HepG2 (cell line): ENCODE measurements around the gene PACS1. TPM values are rescaled to one million over a fixed set of nuclear protein-coding genes. Genes with fewer than 3 reads are reported as not detected.

Experiments used
- ARNTL ChIP-seq: sonication (generic); formaldehyde crosslinking; IDR thresholded peaks from 2 replicates; pipeline ENCODE4 v1.4.0; 2020; ENCODE audit warnings: mild to moderate bottlenecking, missing genetic modification reagents
- BCL6 ChIP-seq: IDR thresholded peaks from 2 replicates; pipeline ENCODE4 v1.6.1; 2016; ENCODE audit warnings: missing genetic modification reagents, missing compliant biosample characterization
- ETV5 ChIP-seq: IDR thresholded peaks from 2 replicates; pipeline ENCODE4 v1.6.1; 2018; ENCODE audit warnings: missing biosample characterization, missing genetic modification reagents, inconsistent platforms, borderline replicate concordance
- FOSL2 ChIP-seq: sonication (generic); formaldehyde crosslinking; IDR thresholded peaks from 2 replicates; pipeline ENCODE4 v1.4.0; 2020; ENCODE audit warnings: missing genetic modification reagents
- GLI4 ChIP-seq: sonication (generic); formaldehyde crosslinking; IDR thresholded peaks from 2 replicates; pipeline ENCODE4 v1.5.1; 2020; ENCODE audit warnings: missing genetic modification reagents, mild to moderate bottlenecking, moderate library complexity, borderline replicate concordance
- JUNB ChIP-seq: sonication (generic); formaldehyde crosslinking; IDR thresholded peaks from 2 replicates; pipeline ENCODE4 v1.8.0; 2022; ENCODE audit warnings: missing genetic modification reagents, mild to moderate bottlenecking, borderline replicate concordance
- MXD4 ChIP-seq: IDR thresholded peaks from 2 replicates; pipeline ENCODE4 v1.6.1; 2016; ENCODE audit warnings: mild to moderate bottlenecking, missing biosample characterization, missing genetic modification reagents
- PITX1 ChIP-seq: sonication (generic); formaldehyde crosslinking; IDR thresholded peaks from 2 replicates; pipeline ENCODE4 v1.5.1; 2020; ENCODE audit warnings: mild to moderate bottlenecking, missing genetic modification reagents
- POLR2AphosphoS5 ChIP-seq: IDR thresholded peaks from 2 replicates; pipeline ENCODE4 v1.6.1; 2012; ENCODE audit warnings: low read depth, low read length
- RELA ChIP-seq: sonication (generic); formaldehyde crosslinking; IDR thresholded peaks from 2 replicates; pipeline ENCODE4 v1.4.0; 2020; ENCODE audit warnings: missing genetic modification reagents
- SP140L ChIP-seq: sonication (generic); formaldehyde crosslinking; IDR thresholded peaks from 2 replicates; pipeline ENCODE4 v1.4.0; 2020; ENCODE audit warnings: missing genetic modification reagents, borderline replicate concordance
- TAF15 ChIP-seq: fragments of 200-400 bp; formaldehyde crosslinking; IDR thresholded peaks from one replicate; pipeline ENCODE4 v1.6.1; 2018; ENCODE audit warnings: mild to moderate bottlenecking, low read depth, low read length; ENCODE audit not compliant: poor library complexity, severe bottlenecking
- ZFP36 ChIP-seq: fragments of 150-350 bp; IDR thresholded peaks from 2 replicates; pipeline ENCODE4 v1.6.1; 2018; ENCODE audit warnings: borderline replicate concordance, low read length, low read depth; ENCODE audit not compliant: partially characterized antibody
- ZMYM4 ChIP-seq: sonication (generic); formaldehyde crosslinking; IDR thresholded peaks from 2 replicates; pipeline ENCODE4 v1.8.1; 2023; ENCODE audit warnings: mild to moderate bottlenecking, missing genetic modification reagents
- ZNF234 ChIP-seq: sonication (generic); formaldehyde crosslinking; conservative IDR thresholded peaks from 2 replicates; pipeline ENCODE4 v1.5.1; 2020; ENCODE audit warnings: mild to moderate bottlenecking, missing genetic modification reagents
- ZNF343 ChIP-seq: sonication (generic); formaldehyde crosslinking; IDR thresholded peaks from 2 replicates; pipeline ENCODE4 v1.4.0; 2020; ENCODE audit warnings: mild to moderate bottlenecking, missing genetic modification reagents
- ZNF430 ChIP-seq: sonication (generic); formaldehyde crosslinking; IDR thresholded peaks from 2 replicates; pipeline ENCODE4 v1.9.0; 2021; ENCODE audit warnings: mild to moderate bottlenecking, missing genetic modification reagents
- polyA plus RNA-seq, 8 experiments: library from polyadenylated mRNA; depleted of rRNA in 3 of 8; stranded (reverse) in 7 of 8; unstranded in 1 of 8; fragments of >200 nt; fragmentation: Illumina TruSeq in 4 of 8; extraction: Trizol in 4 of 8; gene quantifications; 2 replicates each; pipeline versions ENCODE4 v1.2.1 to v1.2.3, GENCODE V29; 2011 to 2016; ENCODE audit warnings: low read depth in 4 of 8, missing spikeins in 1 of 8, mixed read lengths in 1 of 8; ENCODE audit not compliant: insufficient read depth in 1 of 8
- total RNA-seq, 5 experiments: library from RNA; depleted of rRNA; stranded (reverse); fragments of >200 nt; fragmentation: Illumina TruSeq; extraction: Trizol; gene quantifications; 2 replicates each; pipeline ENCODE4 v1.2.3, GENCODE V29; 2016; ENCODE audit warnings: low read depth in 1 of 5
- TF ChIP-seq, protein P1 (sequence below): IDR thresholded peaks from 2 replicates; pipeline ENCODE4 v1.6.1; 2016; ENCODE audit warnings: low read depth, borderline replicate concordance
- TF ChIP-seq, protein P2 (sequence below): IDR thresholded peaks from 2 replicates; pipeline ENCODE4 v1.4.0; 2020; ENCODE audit warnings: mild to moderate bottlenecking, missing genetic modification reagents
- TF ChIP-seq, protein P3 (sequence below): sonication (generic); formaldehyde crosslinking; conservative IDR thresholded peaks from 2 replicates; pipeline ENCODE4 v1.8.0; 2022; ENCODE audit warnings: missing genetic modification reagents
- TF ChIP-seq, protein P4 (sequence below): sonication (generic); formaldehyde crosslinking; IDR thresholded peaks from 2 replicates; pipeline ENCODE4 v1.9.0; 2021; ENCODE audit warnings: missing genetic modification reagents, borderline replicate concordance

The PACS1 gene
- total and polyA plus RNA-seq, 2 of the 13 experiments (the other 11 are each of a cell fraction or from before 2014, with no cell fraction given) = 7.6 to 8.6 TPM

DNA sequence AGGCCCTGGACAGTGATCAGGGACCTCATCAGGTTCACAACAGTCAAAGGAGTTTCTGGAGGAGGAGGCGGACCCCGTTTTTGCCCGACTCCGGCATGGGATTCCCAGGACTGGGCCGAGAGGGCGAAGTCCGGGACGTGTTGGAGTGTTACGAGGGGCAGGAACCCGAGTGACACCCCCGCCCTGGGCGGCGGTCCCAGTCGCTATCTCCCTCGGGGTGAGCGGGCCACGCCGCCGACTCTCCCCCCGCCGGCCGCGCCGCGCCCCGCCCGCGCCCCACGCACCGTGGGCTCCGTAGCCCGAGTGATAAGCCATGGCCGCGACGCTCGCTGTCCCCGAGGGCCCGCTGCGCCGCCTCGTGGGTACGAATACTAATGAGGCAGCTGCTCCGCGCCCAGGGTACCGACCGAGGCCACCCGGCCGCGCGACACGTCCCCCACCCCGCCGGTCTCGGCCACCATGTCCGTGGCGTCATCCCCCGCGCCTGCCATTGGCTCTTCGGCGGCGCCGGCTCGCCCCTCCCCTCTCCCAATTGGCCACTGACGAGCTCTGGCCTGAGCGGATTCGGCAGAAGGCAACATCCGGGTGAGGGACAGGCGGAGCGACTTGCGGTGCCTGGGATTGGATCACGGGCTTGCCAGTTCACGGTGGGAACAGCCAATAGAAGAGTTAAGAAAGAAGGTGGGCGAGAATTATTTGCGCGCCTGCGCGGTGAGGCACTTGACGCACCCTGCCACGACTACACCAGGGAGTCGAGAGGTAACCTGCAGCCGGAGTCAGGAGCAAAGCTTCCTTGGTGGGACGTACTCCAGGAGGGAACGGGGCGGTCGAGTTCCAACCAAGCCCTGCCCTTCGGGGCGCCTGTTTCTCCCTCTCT, 218.8 kb downstream of the PACS1 start, which contains the start of gene YIF1A (continued):
- no peak for TF ChIP-seq TAF15
- peak; percentile 33; the same call in 1 of the 2 replicates for TF ChIP-seq FOSL2 (CRISPR knock-in tag)
- TF ChIP-seq, protein P1, sequence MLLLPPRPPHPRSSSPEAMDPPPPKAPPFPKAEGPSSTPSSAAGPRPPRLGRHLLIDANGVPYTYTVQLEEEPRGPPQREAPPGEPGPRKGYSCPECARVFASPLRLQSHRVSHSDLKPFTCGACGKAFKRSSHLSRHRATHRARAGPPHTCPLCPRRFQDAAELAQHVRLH (CRISPR knock-in tag) = no peak; the same call in 1 of the 2 replicates
- no peak for TF ChIP-seq RELA
- TF ChIP-seq, protein P2, sequence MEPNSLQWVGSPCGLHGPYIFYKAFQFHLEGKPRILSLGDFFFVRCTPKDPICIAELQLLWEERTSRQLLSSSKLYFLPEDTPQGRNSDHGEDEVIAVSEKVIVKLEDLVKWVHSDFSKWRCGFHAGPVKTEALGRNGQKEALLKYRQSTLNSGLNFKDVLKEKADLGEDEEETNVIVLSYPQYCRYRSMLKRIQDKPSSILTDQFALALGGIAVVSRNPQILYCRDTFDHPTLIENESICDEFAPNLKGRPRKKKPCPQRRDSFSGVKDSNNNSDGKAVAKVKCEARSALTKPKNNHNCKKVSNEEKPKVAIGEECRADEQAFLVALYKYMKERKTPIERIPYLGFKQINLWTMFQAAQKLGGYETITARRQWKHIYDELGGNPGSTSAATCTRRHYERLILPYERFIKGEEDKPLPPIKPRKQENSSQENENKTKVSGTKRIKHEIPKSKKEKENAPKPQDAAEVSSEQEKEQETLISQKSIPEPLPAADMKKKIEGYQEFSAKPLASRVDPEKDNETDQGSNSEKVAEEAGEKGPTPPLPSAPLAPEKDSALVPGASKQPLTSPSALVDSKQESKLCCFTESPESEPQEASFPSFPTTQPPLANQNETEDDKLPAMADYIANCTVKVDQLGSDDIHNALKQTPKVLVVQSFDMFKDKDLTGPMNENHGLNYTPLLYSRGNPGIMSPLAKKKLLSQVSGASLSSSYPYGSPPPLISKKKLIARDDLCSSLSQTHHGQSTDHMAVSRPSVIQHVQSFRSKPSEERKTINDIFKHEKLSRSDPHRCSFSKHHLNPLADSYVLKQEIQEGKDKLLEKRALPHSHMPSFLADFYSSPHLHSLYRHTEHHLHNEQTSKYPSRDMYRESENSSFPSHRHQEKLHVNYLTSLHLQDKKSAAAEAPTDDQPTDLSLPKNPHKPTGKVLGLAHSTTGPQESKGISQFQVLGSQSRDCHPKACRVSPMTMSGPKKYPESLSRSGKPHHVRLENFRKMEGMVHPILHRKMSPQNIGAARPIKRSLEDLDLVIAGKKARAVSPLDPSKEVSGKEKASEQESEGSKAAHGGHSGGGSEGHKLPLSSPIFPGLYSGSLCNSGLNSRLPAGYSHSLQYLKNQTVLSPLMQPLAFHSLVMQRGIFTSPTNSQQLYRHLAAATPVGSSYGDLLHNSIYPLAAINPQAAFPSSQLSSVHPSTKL = no peak
- no peak for TF ChIP-seq JUNB
- no peak for TF ChIP-seq ZNF343 (CRISPR knock-in tag)
- TF ChIP-seq ZNF430 (CRISPR knock-in tag) = no peak
- peak; percentile 62; the same call in 1 of the 2 replicates for TF ChIP-seq ZMYM4 (CRISPR knock-in tag)
- peak; percentile 87 for TF ChIP-seq POLR2AphosphoS5
- no peak for TF ChIP-seq ZFP36
- no peak for TF ChIP-seq BCL6 (CRISPR knock-in tag)
- no peak for TF ChIP-seq ZNF234 (CRISPR knock-in tag)
- TF ChIP-seq MXD4 = peak; percentile 67
- TF ChIP-seq, protein P3, sequence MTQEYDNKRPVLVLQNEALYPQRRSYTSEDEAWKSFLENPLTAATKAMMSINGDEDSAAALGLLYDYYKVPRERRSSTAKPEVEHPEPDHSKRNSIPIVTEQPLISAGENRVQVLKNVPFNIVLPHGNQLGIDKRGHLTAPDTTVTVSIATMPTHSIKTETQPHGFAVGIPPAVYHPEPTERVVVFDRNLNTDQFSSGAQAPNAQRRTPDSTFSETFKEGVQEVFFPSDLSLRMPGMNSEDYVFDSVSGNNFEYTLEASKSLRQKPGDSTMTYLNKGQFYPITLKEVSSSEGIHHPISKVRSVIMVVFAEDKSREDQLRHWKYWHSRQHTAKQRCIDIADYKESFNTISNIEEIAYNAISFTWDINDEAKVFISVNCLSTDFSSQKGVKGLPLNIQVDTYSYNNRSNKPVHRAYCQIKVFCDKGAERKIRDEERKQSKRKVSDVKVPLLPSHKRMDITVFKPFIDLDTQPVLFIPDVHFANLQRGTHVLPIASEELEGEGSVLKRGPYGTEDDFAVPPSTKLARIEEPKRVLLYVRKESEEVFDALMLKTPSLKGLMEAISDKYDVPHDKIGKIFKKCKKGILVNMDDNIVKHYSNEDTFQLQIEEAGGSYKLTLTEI (CRISPR knock-in tag) = no peak
- TF ChIP-seq PITX1 = no peak; the same call in 1 of the 2 replicates
- no peak for TF ChIP-seq ARNTL (CRISPR knock-in tag)
- TF ChIP-seq ETV5 (CRISPR knock-in tag) = no peak; the same call in 1 of the 2 replicates
- TF ChIP-seq GLI4 (CRISPR knock-in tag) = no peak
- TF ChIP-seq, protein P4, sequence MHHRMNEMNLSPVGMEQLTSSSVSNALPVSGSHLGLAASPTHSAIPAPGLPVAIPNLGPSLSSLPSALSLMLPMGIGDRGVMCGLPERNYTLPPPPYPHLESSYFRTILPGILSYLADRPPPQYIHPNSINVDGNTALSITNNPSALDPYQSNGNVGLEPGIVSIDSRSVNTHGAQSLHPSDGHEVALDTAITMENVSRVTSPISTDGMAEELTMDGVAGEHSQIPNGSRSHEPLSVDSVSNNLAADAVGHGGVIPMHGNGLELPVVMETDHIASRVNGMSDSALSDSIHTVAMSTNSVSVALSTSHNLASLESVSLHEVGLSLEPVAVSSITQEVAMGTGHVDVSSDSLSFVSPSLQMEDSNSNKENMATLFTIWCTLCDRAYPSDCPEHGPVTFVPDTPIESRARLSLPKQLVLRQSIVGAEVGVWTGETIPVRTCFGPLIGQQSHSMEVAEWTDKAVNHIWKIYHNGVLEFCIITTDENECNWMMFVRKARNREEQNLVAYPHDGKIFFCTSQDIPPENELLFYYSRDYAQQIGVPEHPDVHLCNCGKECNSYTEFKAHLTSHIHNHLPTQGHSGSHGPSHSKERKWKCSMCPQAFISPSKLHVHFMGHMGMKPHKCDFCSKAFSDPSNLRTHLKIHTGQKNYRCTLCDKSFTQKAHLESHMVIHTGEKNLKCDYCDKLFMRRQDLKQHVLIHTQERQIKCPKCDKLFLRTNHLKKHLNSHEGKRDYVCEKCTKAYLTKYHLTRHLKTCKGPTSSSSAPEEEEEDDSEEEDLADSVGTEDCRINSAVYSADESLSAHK (CRISPR knock-in tag) = 0 out of 2 replicates have a peak, but pooled peaks have one; percentile 36
- no peak for TF ChIP-seq SP140L (CRISPR knock-in tag)
